Cardiac muscle cell (in vitro differentiated cells and primary cell): ENCODE measurements around the gene DLX6. TPM values are rescaled to one million over a fixed set of nuclear protein-coding genes. Genes with fewer than 3 reads are reported as not detected.

Source experiments
- DNase-seq, 2 donors: peaks; one replicate each; pipeline versions ENCODE4 v3.0.0 to v3.0.0-alpha.2; 2010 to 2017; ENCODE audit warnings: low read depth in 1 of 2, low spot score in 1 of 2
- H3K27ac ChIP-seq: fragments of 200-600 bp; sonication (generic); 2 replicates; pipeline ENCODE4 v1.5.1; 2016
- H3K27me3 ChIP-seq: fragments of 200-600 bp; sonication (generic); 2 replicates; pipeline ENCODE4 v1.6.0; 2016; ENCODE audit warnings: control low read depth
- H3K36me3 ChIP-seq: fragments of 200-600 bp; sonication (generic); 2 replicates; pipeline ENCODE4 v1.5.1; 2016; ENCODE audit warnings: control low read depth
- H3K4me1 ChIP-seq: fragments of 200-600 bp; sonication (generic); 2 replicates; pipeline ENCODE4 v1.8.1; 2017; ENCODE audit warnings: low read depth, mild to moderate bottlenecking, mixed run types
- H3K4me3 ChIP-seq: fragments of 200-600 bp; sonication (generic); 2 replicates; pipeline ENCODE4 v1.5.1; 2016; ENCODE audit warnings: mild to moderate bottlenecking
- H3K9me3 ChIP-seq: fragments of 200-600 bp; sonication (generic); 2 replicates; pipeline ENCODE4 v1.5.1; 2017; ENCODE audit warnings: low read depth, mild to moderate bottlenecking, control low read depth
- CTCF ChIP-seq: IDR thresholded peaks from 2 replicates; pipeline ENCODE4 v1.5.1; 2012; ENCODE audit warnings: low read depth, mild to moderate bottlenecking, low read length
- polyA plus RNA-seq: library from polyadenylated mRNA; unstranded; fragments of >200 nt; fragmentation: Nextera tagmentation; extraction: Ambion mirVana; gene quantifications from 2 replicates; pipeline ENCODE4 v1.2.1, GENCODE V29; 2016
- total RNA-seq: library from RNA; depleted of rRNA; stranded (reverse); fragments of >200 nt; gene quantifications from 2 replicates; pipeline ENCODE4 v1.2.3, GENCODE V29; 2016

Gene DLX6
- total and polyA plus RNA-seq, 2 experiments from 2014 or later: not detected

- Histone ChIP-seq H3K4me1 (no peaks in the 10 kb centered on the region), H3K36me3 (no peaks in the 10 kb centered on the region), H3K9me3 (no peaks in the 10 kb centered on the region), H3K27me3 (peaks cover 100% of the 10 kb centered on the region), H3K27ac (no peak overlapping the region), H3K4me3 (no peak overlapping the region)
- TF ChIP-seq CTCF: no peak
- no peak for DNase-seq
Observed at GRCh38 chr7:96991546-96992191, 13.7 kb upstream of the DLX6 start.

- Histone ChIP-seq H3K4me1 (no peaks in the 10 kb centered on the region), H3K27me3 (peaks cover 100% of the 10 kb centered on the region), H3K36me3 (no peaks in the 10 kb centered on the region), H3K4me3 (no peak overlapping the region), H3K9me3 (no peaks in the 10 kb centered on the region), H3K27ac (no peak overlapping the region)
- TF ChIP-seq CTCF: no peak
- DNase-seq: no peak
Observed at GRCh38 chr7:96992192-96993005, 13.0 kb upstream of the DLX6 start.

- DNase-seq: no peak
Observed at GRCh38 chr7:96993094-96993865, 12.1 kb upstream of the DLX6 start.

GRCh38 chr7:96993980-96994379, 11.4 kb upstream of the DLX6 start:
- no peak for DNase-seq
- Histone ChIP-seq H3K4me1 (no peaks in the 10 kb centered on the region), H3K36me3 (no peaks in the 10 kb centered on the region), H3K27ac (no peak overlapping the region), H3K27me3 (peaks cover 100% of the 10 kb centered on the region), H3K4me3 (no peak overlapping the region), H3K9me3 (no peaks in the 10 kb centered on the region)
- TF ChIP-seq CTCF: no peak

More at GRCh38 chr7:96993094-96993865, 12.1 kb upstream of the DLX6 start:
- Histone ChIP-seq H3K27me3 (peaks cover 100% of the 10 kb centered on the region), H3K4me1 (no peaks in the 10 kb centered on the region), H3K9me3 (no peaks in the 10 kb centered on the region), H3K27ac (no peak overlapping the region), H3K36me3 (no peaks in the 10 kb centered on the region), H3K4me3 (no peak overlapping the region)
- no peak for TF ChIP-seq CTCF

GRCh38 chr7:96995406-96996110, 9.8 kb upstream of the DLX6 start:
- Histone ChIP-seq H3K27ac (no peak overlapping the region), H3K4me1 (no peaks in the 10 kb centered on the region), H3K4me3 (no peak overlapping the region), H3K36me3 (no peaks in the 10 kb centered on the region), H3K9me3 (no peaks in the 10 kb centered on the region), H3K27me3 (peaks cover 100% of the 10 kb centered on the region)
- no peak for TF ChIP-seq CTCF
- DNase-seq: no peak
